ENCODE results near the gene VAC14. TPM values are rescaled to one million over a fixed set of nuclear protein-coding genes. Genes with fewer than 3 reads are reported as not detected.

The VAC14 gene
- total RNA-seq, 2 donors from 2014 or later, result 23.1 to 29.6 TPM

DNA sequence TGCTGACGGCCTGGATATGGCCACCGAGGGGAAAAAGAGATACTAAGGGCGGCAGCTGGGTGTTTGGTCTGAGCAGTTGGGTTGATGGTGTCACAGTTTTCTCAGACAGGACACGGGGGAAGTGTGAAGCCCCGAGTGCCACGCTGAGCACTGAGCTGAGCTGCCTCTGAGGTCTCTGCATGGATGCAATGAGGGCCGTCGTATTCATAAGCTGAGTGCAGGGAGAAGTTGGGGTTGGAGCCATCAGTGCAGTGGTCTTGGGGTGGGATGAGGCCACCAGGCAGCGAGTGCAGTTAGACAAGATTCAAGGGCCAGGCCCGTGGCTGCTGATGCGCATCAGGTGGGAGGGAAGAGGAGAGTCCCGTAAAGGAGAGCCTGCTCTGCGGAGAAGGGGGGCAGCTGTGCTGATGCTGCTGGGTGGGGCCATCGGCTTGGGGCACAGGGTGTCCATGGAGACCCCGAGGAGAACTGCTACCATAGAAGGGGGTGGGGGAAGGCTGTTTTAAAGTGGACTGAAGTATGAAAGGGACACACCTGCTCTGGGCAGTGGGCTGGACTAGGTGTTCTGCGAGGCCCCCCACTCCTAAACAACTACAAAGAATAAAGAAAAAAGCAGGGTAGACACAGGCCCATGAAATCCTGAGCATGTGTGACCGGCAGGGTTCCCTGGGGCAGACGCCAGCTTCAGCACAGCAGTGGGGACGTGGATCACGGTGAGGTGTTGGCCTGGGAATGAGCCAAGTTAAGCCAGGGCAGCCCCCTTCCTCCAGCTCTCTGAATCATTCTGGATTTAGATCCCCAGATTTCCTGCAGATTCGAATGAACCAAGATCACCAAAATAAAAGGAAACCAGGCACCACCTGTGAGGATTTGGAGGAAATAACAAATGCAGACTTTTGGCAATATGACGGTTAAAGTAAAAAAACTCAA lies 134.9 kb downstream of the VAC14 start:
- no peak for ATAC-seq (replicated peaks in 1 of 2)
- no peak overlapping the region for H3K4me3 Mint-ChIP-seq
- DNase-seq, result no peak
- no peaks in the 10 kb centered on the region for H3K36me3 Mint-ChIP-seq (ENCODE audit: insufficient read depth in 2 of 2)
- no peak overlapping the region for H3K27ac Mint-ChIP-seq
- no peaks in the 10 kb centered on the region for H3K9me3 Mint-ChIP-seq
- no peaks in the 10 kb centered on the region for H3K27me3 Mint-ChIP-seq (ENCODE audit: low read depth)
- no peaks in the 10 kb centered on the region for H3K4me1 Mint-ChIP-seq (ENCODE audit: low read depth)

DNA sequence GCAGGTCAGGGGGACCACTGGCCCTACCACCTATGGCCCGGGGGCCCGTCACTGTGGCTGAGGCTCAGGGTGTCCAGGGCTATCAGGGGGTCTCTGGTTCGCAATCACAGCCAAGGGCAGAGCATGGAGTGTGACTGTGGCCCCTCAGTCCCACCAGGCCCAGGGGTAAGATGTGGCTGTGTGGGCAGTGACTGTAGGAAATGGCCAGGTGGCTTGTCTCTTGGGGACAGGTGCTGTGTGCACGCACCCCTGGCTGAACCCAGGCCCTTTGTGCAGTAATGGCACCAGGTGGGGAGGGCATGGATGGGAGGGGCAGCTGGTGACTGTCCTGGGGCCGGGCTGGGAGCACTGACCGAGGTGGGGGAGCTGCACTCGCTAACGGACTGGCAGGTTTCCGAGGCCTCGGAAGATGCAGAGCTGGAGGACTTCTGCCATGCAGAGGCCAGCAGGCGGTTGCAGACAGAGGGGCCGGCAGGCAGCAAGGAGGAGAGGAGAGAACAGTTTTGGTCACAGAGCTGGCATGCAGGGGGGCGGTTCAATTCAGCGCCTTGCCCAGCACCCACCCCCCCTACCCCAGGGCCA lies 135.8 kb downstream of the VAC14 start:
- Mint-ChIP-seq H3K27ac (no peak overlapping the region), H3K4me1 (ENCODE audit: low read depth) (no peaks in the 10 kb centered on the region), H3K36me3 (ENCODE audit: insufficient read depth in 2 of 2) (no peaks in the 10 kb centered on the region), H3K9me3 (no peaks in the 10 kb centered on the region), H3K27me3 (ENCODE audit: low read depth) (no peaks in the 10 kb centered on the region), H3K4me3 (no peak overlapping the region)
- ATAC-seq (replicated peaks in 1 of 2) (no peak), DNase-seq (no peak)

DNA sequence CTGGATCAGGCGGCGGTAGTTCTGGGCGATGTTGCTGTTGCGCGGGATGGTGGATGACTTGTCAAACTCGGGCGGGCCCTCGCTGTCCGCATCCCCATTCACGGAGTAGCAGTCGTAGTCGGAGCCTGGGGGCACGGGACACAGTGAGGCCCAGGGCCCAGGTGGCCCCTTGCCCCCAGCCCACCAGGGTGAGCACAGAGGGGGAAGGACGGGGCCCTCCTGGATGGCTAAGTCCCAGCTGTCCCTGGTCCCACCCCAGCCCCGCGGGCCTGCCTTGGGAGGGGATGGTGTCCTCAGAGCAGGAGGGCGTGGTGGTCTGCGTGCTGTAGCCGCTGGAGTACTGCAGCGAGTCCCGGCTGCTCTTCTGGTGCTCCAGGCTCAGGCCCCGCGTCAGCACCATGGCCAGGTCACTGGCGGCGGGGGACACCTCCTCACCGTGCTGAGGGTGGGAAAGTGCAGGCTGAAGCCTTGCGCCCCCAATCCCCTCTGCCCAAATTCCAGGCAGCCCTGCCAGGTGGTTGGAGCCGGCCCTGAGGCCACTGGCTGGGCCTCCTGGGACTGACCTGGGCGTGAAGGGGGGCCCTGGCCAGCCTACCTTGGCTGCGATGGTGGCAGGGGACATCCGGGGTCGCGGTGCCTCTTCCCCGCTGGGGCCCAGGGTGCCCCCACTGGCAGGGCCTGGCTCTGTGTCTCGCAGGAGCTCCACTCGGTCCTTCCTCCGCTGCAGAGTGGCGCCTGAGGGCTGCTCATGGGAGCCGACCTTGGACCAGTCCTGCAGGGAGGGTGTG lies 136.4 kb downstream of the VAC14 start:
- H3K36me3 Mint-ChIP-seq (ENCODE audit: insufficient read depth in 2 of 2), result no peaks in the 10 kb centered on the region
- no peaks in the 10 kb centered on the region for H3K4me1 Mint-ChIP-seq (ENCODE audit: low read depth)
- H3K27ac Mint-ChIP-seq, result no peak overlapping the region
- no peaks in the 10 kb centered on the region for H3K9me3 Mint-ChIP-seq
- H3K27me3 Mint-ChIP-seq (ENCODE audit: low read depth), result no peaks in the 10 kb centered on the region
- no peak overlapping the region for H3K4me3 Mint-ChIP-seq
- no peak for ATAC-seq (replicated peaks in 1 of 2)
- no peak for DNase-seq

DNA sequence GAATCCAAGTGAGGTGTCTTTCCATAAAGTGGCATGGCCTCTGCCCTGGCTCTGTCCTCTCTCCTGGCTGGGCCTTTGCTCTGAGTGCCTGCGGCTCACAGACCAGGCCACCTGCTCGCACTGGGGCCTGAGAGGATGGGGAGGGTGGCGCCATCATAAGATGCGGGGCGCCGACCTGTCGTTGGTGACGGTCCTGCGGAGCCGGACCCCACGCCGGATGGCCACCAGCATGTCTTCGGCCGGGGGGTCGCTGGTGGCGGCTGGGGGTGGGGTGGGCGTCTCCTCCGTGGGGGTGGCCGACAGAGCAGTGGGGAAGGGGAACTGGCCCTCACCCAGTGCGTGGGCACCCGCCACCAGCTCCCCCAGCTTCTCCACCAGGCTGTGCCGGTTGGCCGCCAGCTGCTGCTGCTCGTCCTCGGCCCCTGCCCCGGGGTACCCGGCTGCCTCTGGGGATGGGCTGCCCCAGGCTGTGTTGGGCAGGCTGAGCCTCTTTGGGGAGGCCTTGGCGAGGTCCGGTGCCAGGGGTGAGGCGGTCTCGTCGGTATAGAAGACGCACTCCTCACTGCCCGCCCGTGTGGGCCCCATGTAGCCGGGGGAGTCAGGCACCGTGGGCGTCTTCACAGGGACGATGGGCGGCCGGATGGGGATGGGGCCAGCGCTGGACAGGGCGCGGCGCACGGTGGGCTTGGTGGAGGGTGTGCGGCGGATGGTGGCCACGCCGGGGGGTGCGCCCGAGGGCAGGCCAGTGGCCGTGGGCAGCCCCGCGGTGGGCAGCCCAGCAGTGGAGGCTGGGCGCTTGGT lies 137.2 kb downstream of the VAC14 start:
- Mint-ChIP-seq H3K9me3 (no peaks in the 10 kb centered on the region), H3K36me3 (ENCODE audit: insufficient read depth in 2 of 2) (no peaks in the 10 kb centered on the region), H3K4me3 (no peak overlapping the region), H3K27ac (no peak overlapping the region), H3K4me1 (ENCODE audit: low read depth) (no peaks in the 10 kb centered on the region), H3K27me3 (ENCODE audit: low read depth) (no peaks in the 10 kb centered on the region)
- DNase-seq, result no peak
- ATAC-seq (replicated peaks in 1 of 2), result no peak

DNA sequence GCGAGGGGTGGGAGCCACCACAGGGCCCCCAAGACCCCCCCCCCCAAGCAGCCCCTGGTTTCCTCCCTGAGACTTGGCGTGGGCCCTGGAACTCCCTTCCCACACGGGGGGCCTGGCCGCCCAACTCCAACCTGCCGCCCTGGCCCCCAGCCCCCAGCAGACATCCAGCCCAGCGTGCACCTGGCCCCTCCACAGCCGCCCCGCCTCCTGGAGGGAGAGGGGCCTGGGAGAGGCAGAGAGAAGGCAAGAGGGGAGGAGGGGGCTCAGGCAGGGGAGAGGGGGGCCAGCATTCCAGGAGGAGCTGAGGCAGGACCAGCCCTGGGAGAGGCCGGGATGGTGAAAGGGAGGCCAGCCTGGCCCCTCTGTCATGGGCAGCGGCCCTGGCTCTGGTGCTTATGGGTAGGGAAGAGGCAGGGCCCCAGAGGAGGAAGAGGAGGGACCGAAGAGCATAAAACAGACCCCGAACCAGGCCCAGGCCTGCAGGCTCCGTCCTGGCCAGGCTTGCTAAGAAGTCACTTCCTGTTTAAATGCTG lies 137.9 kb downstream of the VAC14 start:
- H3K9me3 Mint-ChIP-seq, result no peaks in the 10 kb centered on the region
- no peak for ATAC-seq (replicated peaks in 1 of 2)
- H3K36me3 Mint-ChIP-seq (ENCODE audit: insufficient read depth in 2 of 2), result no peaks in the 10 kb centered on the region
- no peak for DNase-seq
- H3K27ac Mint-ChIP-seq, result no peak overlapping the region
- H3K4me1 Mint-ChIP-seq (ENCODE audit: low read depth), result no peaks in the 10 kb centered on the region
- no peaks in the 10 kb centered on the region for H3K27me3 Mint-ChIP-seq (ENCODE audit: low read depth)
- no peak overlapping the region for H3K4me3 Mint-ChIP-seq

DNA sequence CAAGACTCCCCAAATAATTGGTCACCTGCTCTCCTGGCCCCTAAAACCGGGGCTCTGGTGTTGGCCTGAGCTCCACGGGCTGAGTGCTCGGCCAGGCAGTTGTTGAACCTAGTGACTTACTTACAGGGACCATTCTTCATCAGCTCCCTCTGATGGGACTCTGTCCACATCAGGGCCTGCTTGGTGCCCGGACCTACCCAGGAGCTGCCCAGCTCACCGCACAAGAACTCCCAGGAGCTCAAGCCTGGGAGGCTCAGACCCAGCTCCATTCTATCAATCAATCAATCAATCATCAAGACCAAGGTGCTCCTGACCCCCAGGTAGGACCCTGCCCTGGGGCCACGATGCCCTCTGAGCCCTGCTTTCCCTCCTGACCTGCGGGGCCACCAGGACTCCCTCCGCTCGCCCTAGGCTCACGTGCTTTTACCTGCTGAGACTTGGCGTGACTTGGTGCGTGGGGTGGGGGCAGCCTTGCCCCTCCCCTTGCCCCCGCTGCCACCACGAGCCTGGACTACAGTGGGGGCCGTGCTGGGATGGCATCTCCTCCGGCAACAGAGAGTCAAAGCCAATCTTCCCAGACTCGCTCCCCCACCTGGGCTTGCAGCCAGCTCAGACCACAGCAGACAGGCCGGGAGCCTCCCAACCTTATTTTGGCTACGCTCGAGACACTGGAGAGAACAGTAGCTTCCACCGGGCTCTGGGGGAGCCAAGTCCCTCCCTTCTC lies 138.9 kb downstream of the VAC14 start:
- H3K4me3 Mint-ChIP-seq, result no peak overlapping the region
- no peaks in the 10 kb centered on the region for H3K4me1 Mint-ChIP-seq (ENCODE audit: low read depth)
- no peak overlapping the region for H3K27ac Mint-ChIP-seq
- DNase-seq, result no peak
- no peak for ATAC-seq (replicated peaks in 1 of 2)
- no peaks in the 10 kb centered on the region for H3K27me3 Mint-ChIP-seq (ENCODE audit: low read depth)
- no peaks in the 10 kb centered on the region for H3K9me3 Mint-ChIP-seq
- no peaks in the 10 kb centered on the region for H3K36me3 Mint-ChIP-seq (ENCODE audit: insufficient read depth in 2 of 2)

DNA sequence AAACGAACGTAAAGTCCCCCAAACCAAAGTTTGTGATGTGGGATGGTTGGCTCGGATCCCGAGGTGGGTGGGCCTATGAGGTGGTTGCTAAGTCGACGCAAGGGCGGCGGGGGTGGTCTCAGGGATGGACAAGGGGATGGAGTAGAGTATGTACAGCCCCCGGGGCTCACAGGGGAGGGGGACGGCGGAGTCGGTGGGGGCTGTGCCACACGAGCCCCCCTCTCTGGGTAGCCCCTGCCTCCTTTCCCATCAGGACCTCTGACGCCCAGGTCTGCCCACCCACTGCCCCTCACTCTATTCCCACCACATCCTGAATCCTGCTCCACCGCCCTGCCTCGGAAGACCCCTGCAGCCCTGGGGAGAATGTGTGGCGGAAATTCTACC lies 139.4 kb downstream of the VAC14 start:
- H3K4me1 Mint-ChIP-seq (ENCODE audit: low read depth), result no peaks in the 10 kb centered on the region
- no peak overlapping the region for H3K4me3 Mint-ChIP-seq

DNA sequence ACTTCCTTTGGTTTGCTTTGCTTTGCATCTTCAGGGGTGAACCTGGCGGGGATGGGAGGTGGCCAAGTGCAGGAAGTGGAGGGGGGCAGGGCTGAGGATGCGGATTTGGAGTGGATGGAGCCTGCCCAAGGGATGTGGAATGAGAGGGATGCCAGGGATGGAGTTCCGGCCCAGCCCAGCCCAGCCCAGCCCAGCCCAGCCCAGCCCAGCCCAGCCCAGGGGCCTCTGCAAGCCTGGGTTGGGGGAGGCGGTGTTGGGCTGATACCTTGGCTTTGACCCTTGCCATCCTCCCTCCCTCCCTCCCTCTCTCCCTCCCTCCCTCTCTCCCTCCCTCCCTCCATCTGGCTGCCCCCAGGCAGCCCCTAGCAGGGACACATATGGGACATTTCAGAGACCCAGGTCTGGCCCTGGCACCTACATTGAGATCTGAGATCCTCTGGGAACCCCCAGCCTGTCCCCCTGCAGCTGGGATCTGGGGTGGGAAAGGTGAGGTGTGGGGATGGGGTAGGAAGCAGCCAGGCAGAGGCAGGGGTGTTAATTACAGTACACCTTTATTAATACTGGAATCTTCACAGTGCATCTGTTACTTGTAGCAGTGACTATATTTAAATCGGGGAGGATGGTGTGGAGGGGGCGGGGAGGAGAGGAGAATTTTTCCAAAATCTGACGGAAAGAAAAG lies 140.1 kb downstream of the VAC14 start:
- Mint-ChIP-seq H3K4me1 (ENCODE audit: low read depth) (no peaks in the 10 kb centered on the region), H3K27ac (no peak overlapping the region), H3K27me3 (ENCODE audit: low read depth) (no peaks in the 10 kb centered on the region), H3K36me3 (ENCODE audit: insufficient read depth in 2 of 2) (no peaks in the 10 kb centered on the region), H3K9me3 (no peaks in the 10 kb centered on the region), H3K4me3 (no peak overlapping the region)
- DNase-seq, result no peak
- ATAC-seq (replicated peaks in 1 of 2), result no peak

More for the DNA sequence above, 139.4 kb downstream of the VAC14 start:
- Mint-ChIP-seq H3K27ac (no peak overlapping the region), H3K9me3 (no peaks in the 10 kb centered on the region), H3K27me3 (ENCODE audit: low read depth) (no peaks in the 10 kb centered on the region), H3K36me3 (ENCODE audit: insufficient read depth in 2 of 2) (no peaks in the 10 kb centered on the region)
- no peak for DNase-seq
- ATAC-seq (replicated peaks in 1 of 2), result no peak

DNA sequence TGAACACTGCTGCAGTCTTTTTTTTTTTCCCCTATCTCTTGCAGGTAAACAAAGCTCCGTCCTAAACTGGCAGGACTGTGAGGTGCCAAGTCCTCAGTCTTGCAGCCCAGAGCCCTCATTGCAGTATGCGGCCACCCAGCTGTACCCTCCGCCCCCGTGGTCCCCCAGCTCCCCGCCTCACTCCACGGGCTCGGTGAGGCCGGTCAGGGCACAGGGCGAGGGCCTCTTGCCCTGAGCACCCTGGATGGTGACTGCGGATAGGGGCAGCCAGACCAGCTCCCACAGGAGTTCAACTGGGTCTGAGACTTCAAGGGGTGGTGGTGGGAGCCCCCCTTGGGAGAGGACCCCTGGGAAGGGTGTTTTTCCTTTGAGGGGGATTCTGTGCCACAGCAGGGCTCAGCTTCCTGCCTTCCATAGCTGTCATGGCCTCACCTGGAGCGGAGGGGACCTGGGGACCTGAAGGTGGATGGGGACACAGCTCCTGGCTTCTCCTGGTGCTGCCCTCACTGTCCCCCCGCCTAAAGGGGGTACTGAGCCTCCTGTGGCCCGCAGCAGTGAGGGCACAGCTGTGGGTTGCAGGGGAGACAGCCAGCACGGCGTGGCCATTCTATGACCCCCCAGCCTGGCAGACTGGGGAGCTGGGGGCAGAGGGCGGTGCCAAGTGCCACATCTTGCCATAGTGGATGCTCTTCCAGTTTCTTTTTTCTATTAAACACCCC lies 140.8 kb downstream of the VAC14 start:
- H3K4me1 Mint-ChIP-seq (ENCODE audit: low read depth), result no peaks in the 10 kb centered on the region
- no peaks in the 10 kb centered on the region for H3K27me3 Mint-ChIP-seq (ENCODE audit: low read depth)
- no peaks in the 10 kb centered on the region for H3K36me3 Mint-ChIP-seq (ENCODE audit: insufficient read depth in 2 of 2)
- no peaks in the 10 kb centered on the region for H3K9me3 Mint-ChIP-seq
- ATAC-seq (replicated peaks in 1 of 2), result no peak
- no peak overlapping the region for H3K4me3 Mint-ChIP-seq
- H3K27ac Mint-ChIP-seq, result no peak overlapping the region
- no peak for DNase-seq

DNA sequence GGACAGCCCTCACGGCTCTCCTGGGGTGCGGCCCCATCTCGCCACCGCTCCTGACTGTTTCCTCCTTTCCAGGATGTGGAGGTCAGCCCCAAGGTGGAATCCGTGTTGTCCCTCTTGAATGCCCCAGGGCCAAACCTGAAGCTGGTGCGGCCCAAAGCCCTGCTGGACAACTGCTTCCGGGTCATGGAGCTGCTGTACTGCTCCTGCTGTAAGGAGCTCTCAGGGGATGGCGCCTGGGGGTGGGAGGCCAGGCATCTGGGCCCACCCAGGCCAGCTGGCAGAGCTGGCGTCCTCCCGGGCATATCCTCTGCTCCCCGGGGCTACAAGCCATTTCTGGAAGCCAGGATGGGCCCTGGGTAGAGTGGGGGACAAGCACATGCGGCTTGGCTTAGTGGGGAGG lies 141.4 kb downstream of the VAC14 start:
- Mint-ChIP-seq H3K27me3 (ENCODE audit: low read depth) (no peaks in the 10 kb centered on the region), H3K9me3 (no peaks in the 10 kb centered on the region), H3K4me3 (no peak overlapping the region), H3K27ac (no peak overlapping the region), H3K36me3 (ENCODE audit: insufficient read depth in 2 of 2) (no peaks in the 10 kb centered on the region), H3K4me1 (ENCODE audit: low read depth) (no peaks in the 10 kb centered on the region)
- ATAC-seq (replicated peaks in 1 of 2), result no peak
- no peak for DNase-seq

DNA sequence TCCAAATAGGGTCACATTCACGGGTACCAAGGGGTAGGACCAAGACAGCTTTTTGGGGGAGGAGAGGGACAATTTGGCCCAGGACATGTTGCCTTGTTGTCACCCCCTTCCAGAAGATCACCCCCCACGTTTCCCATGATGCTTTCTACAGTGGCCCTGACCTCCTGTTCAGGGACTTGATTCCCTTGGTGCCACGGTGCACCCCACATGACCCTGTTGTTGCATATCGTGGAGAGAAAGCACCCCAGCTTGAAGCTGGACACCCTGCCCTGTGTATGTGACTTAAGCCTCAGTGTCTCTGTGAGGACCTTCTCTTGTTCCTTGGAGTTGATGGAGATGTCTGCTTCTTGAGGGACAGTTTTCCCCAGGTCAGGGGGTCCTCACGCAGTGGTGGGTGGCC lies 142.0 kb downstream of the VAC14 start:
- no peak overlapping the region for H3K27ac Mint-ChIP-seq
- H3K36me3 Mint-ChIP-seq (ENCODE audit: insufficient read depth in 2 of 2), result no peaks in the 10 kb centered on the region
- no peak overlapping the region for H3K4me3 Mint-ChIP-seq
- H3K4me1 Mint-ChIP-seq (ENCODE audit: low read depth), result peaks cover 1% of the 10 kb centered on the region
- ATAC-seq (replicated peaks in 1 of 2) (no peak), DNase-seq (no peak)
- H3K9me3 Mint-ChIP-seq, result no peaks in the 10 kb centered on the region
- H3K27me3 Mint-ChIP-seq (ENCODE audit: low read depth), result no peaks in the 10 kb centered on the region

Measured in activated T-cell treated with anti-CD3 and anti-CD28 coated beads, Interleukin-2, amount 50 U/mL, for 72 hours (primary cell).